A673 (cell line): ENCODE measurements around the gene TNFRSF11A. TPM values are rescaled to one million over a fixed set of nuclear protein-coding genes. Genes with fewer than 3 reads are reported as not detected.

Experiments
- BruUV-seq: library from RNA; stranded (reverse); fragments of 400-500 nt; replicated peaks from 2 replicates; lab custom pipeline; 2021; lab: Mats Ljungman, UMichigan
- CTCF ChIA-PET: fragments of 300-600 bp; sonication (Branson Sonifier 250); formaldehyde crosslinking; loops from one replicate; lab custom pipeline; 2022; ENCODE audit warnings: antibody characterized with exemption; lab: Charles Lee
- POLR2A ChIA-PET: fragments of 300-600 bp; sonication (Branson Sonifier 250); formaldehyde crosslinking; loops from one replicate; lab custom pipeline; 2022; ENCODE audit warnings: antibody characterized with exemption; ENCODE audit not compliant: low non-redundant PET; lab: Charles Lee
- DNase-seq: peaks from one replicate; pipeline ENCODE4 v3.0.0-alpha.2; 2015; ENCODE audit warnings: low spot score
- H3K27ac ChIP-seq: fragments of 200-600 bp; sonication (generic); 2 replicates; pipeline ENCODE4 v1.5.1; 2016; ENCODE audit warnings: mixed run types, low read depth, mild to moderate bottlenecking, mixed read lengths, antibody characterized with exemption, low read length; ENCODE audit not compliant: poor library complexity, severe bottlenecking
- H3K27me3 ChIP-seq: fragments of 200-600 bp; sonication (generic); replicated peaks from 2 replicates; pipeline ENCODE4 v1.6.1; 2017; ENCODE audit warnings: mixed run types, low read depth, mild to moderate bottlenecking, mixed read lengths, antibody characterized with exemption, low read length; ENCODE audit not compliant: insufficient read depth, poor library complexity
- H3K36me3 ChIP-seq: fragments of 200-600 bp; sonication (generic); 2 replicates; pipeline ENCODE4 v1.6.1; 2016; ENCODE audit warnings: mixed run types, mild to moderate bottlenecking, mixed read lengths, antibody characterized with exemption, low read length; ENCODE audit not compliant: insufficient read depth, poor library complexity, severe bottlenecking
- H3K4me1 ChIP-seq: fragments of 200-600 bp; sonication (generic); 2 replicates; pipeline ENCODE4 v1.6.1; 2017; ENCODE audit warnings: mixed run types, mild to moderate bottlenecking, mixed read lengths, antibody characterized with exemption, low read length; ENCODE audit not compliant: insufficient read depth, poor library complexity, severe bottlenecking
- H3K4me3 ChIP-seq: fragments of 200-600 bp; sonication (generic); 2 replicates; pipeline ENCODE4 v1.5.1; 2016; ENCODE audit warnings: low read depth, mixed run types, mild to moderate bottlenecking, mixed read lengths, low read length; ENCODE audit not compliant: poor library complexity, severe bottlenecking
- H3K9me3 ChIP-seq: fragments of 200-600 bp; sonication (generic); 2 replicates; pipeline ENCODE4 v1.6.1; 2016; ENCODE audit warnings: mixed run types, low read depth, mild to moderate bottlenecking, mixed read lengths, antibody characterized with exemption, low read length; ENCODE audit not compliant: poor library complexity, severe bottlenecking
- CTCF ChIP-seq: fragments of 300-800, 200-600 bp; sonication (generic); conservative IDR thresholded peaks from 2 replicates; pipeline ENCODE4 v1.5.1; 2017; ENCODE audit warnings: low read depth, mild to moderate bottlenecking, antibody characterized with exemption, low read length, moderate library complexity, mixed read lengths
- EZH2 ChIP-seq: fragments of 200-600 bp; sonication (generic); IDR thresholded peaks from 2 replicates; pipeline ENCODE4 v1.6.1; 2017; ENCODE audit warnings: borderline replicate concordance, low read depth, mild to moderate bottlenecking, mixed read lengths, antibody characterized with exemption, low read length; ENCODE audit not compliant: poor library complexity, severe bottlenecking
- intact Hi-C: fragments of 100-400 bp; cut with micrococcal nuclease; formaldehyde crosslinking; loops from one replicate; pipeline ENCODE4 v1.10.0; 2022; ENCODE audit not compliant: unreplicated experiment
- total RNA-seq: library from RNA; stranded (reverse); gene quantifications from 2 replicates; pipeline ENCODE4 v1.2.3, GENCODE V29; 2021

The TNFRSF11A gene
- total RNA-seq, 1 experiment from 2014 or later = 0.37 TPM

- ChIA-PET POLR2A (no interaction called here), CTCF (no interaction called here)
- no peak overlapping the region for H3K4me3 ChIP-seq
- H3K27ac ChIP-seq = no peak overlapping the region
- H3K9me3 ChIP-seq = no peaks in the 10 kb centered on the region
- no peaks in the 10 kb centered on the region for H3K27me3 ChIP-seq
- H3K36me3 ChIP-seq = no peaks in the 10 kb centered on the region
- intact Hi-C loops = no loop called here
- BruUV-seq = no TSS peak
- TF ChIP-seq EZH2 (no peak), CTCF (no peak)
- H3K4me1 ChIP-seq = no peaks in the 10 kb centered on the region
- DNase-seq = no peak
These were observed 74.2 kb downstream of the TNFRSF11A start for GRCh38 chr18:62399276-62399675.

GRCh38 chr18:62399781-62400308, 74.7 kb downstream of the TNFRSF11A start:
- TF ChIP-seq EZH2 = no peak
- TF ChIP-seq CTCF = peak; percentile 38; the same call in 1 of the 2 replicates
- ChIA-PET CTCF (interaction anchor here (0.6 kb wide), 1 partner anchor 1049 kb away, joined by 5 read pairs; no protein-coding TSS in a partner anchor), POLR2A (no interaction called here)
- Histone ChIP-seq H3K4me1 (no peaks in the 10 kb centered on the region), H3K4me3 (no peak overlapping the region), H3K27me3 (no peaks in the 10 kb centered on the region), H3K36me3 (no peaks in the 10 kb centered on the region), H3K9me3 (no peaks in the 10 kb centered on the region), H3K27ac (no peak overlapping the region)
- intact Hi-C loops = no loop called here
- no TSS peak for BruUV-seq
- DNase-seq = peak; percentile 16

- no peak for TF ChIP-seq EZH2
- no peak for TF ChIP-seq CTCF
- Histone ChIP-seq H3K27me3 (no peaks in the 10 kb centered on the region), H3K9me3 (no peaks in the 10 kb centered on the region), H3K4me3 (no peak overlapping the region), H3K27ac (no peak overlapping the region), H3K4me1 (no peaks in the 10 kb centered on the region), H3K36me3 (no peaks in the 10 kb centered on the region)
- DNase-seq = no peak
- no TSS peak for BruUV-seq
- ChIA-PET POLR2A (no interaction called here), CTCF (no interaction called here)
- intact Hi-C loops = no loop called here
These were observed 75.8 kb downstream of the TNFRSF11A start for GRCh38 chr18:62400916-62401315.
